Measurements from ENCODE around the gene GRM4. TPM values are rescaled to one million over a fixed set of nuclear protein-coding genes. Genes with fewer than 3 reads are reported as not detected.

The GRM4 gene
- total and polyA plus RNA-seq, 2 donors from 2014 or later: not detected

DNA sequence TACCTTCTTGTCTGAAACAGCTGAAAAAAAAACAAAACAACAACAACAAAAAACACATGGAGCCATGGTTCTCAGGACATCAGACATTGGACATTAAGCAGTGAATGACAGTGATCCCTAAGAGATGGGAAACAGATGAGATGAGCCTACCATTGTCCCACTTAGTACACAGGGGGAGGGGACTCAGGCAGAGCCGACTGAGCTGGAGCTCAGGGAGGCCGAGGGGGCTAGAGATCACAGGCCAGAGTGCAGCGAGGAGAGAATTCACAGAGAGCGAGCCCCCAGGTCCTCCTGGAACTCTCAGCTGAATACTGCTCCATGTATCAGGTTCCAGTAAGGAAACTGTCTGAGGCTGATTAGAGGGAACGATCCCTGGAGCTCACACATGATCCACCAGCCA lies 134.6 kb downstream of the GRM4 start:
- H3K27ac ChIP-seq (ENCODE audit: low read depth in 2 of 2, low read length in 2 of 2): no peak overlapping the region
- no peaks in the 10 kb centered on the region for H3K4me1 ChIP-seq (ENCODE audit: control insufficient read depth in 2 of 3, insufficient read depth in 2 of 3, low read depth in 1 of 3, low read length in 3 of 3)
- DNase-seq (peak in 2 of 5 donors; percentile 6 to 23), FAIRE-seq (no peak)
- H3K9me3 ChIP-seq (ENCODE audit: control insufficient read depth in 2 of 3, insufficient read depth in 1 of 3, low read length in 3 of 3): no peaks in the 10 kb centered on the region
- H3K36me3 ChIP-seq (ENCODE audit: control insufficient read depth in 2 of 3, insufficient read depth in 3 of 3, low read length in 3 of 3): no peaks in the 10 kb centered on the region
- H3K4me3 ChIP-seq (ENCODE audit: low read length in 3 of 3): no peak overlapping the region
- intact Hi-C loops (cut with DNase I): no loop called here
- H3K27me3 ChIP-seq (ENCODE audit: control insufficient read depth, insufficient read depth, low read length): no peaks in the 10 kb centered on the region
- no peak overlapping the region for H3K9ac ChIP-seq (ENCODE audit: low read length in 3 of 3)
- TF ChIP-seq CTCF (IDR thresholded peaks at IDR 0.05; ENCODE audit: borderline replicate concordance, extremely low read depth, insufficient read depth): no peak

DNA sequence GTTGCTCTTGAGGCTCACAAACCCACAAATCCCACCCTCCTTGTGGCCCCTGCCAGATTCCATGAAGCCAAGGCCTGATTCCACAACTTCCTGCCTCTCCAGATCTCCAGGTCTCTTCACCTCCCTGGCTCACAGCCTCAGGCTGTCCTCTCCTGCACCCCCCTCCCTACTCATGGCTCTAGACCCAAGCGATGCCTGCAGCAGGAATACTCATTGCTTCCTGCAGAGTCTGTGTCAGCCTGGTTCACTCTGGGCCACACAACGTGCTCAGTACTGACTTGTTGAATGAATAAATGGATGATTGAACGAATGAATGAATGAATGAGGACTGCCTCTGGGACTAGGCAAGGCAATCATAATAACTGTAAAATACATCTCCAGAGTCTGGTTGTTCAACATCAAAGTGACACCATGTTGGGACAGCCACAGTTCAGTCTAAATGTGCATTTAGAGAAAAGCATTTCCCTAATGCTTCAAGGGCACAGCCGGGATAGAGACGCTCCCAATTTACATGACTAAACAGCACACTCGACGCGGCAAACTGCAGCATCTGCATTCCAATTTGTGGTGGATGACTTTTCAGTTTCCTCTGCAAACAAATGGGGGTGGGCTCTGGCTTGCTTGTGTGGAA lies 139.9 kb downstream of the GRM4 start:
- intact Hi-C loops (cut with DNase I): no loop called here
- no peak for TF ChIP-seq CTCF (IDR thresholded peaks at IDR 0.05; ENCODE audit: borderline replicate concordance, extremely low read depth, insufficient read depth)
- H3K4me1 ChIP-seq (ENCODE audit: control insufficient read depth in 2 of 3, insufficient read depth in 2 of 3, low read depth in 1 of 3, low read length in 3 of 3): no peaks in the 10 kb centered on the region
- no peaks in the 10 kb centered on the region for H3K27me3 ChIP-seq (ENCODE audit: control insufficient read depth, insufficient read depth, low read length)
- H3K9me3 ChIP-seq (ENCODE audit: control insufficient read depth in 2 of 3, insufficient read depth in 1 of 3, low read length in 3 of 3): no peaks in the 10 kb centered on the region
- DNase-seq (peak in 1 of 5 donors; percentile 12), FAIRE-seq (no peak)
- H3K27ac ChIP-seq (ENCODE audit: low read depth in 2 of 2, low read length in 2 of 2): no peak overlapping the region
- H3K9ac ChIP-seq (ENCODE audit: low read length in 3 of 3): no peak overlapping the region
- no peaks in the 10 kb centered on the region for H3K36me3 ChIP-seq (ENCODE audit: control insufficient read depth in 2 of 3, insufficient read depth in 3 of 3, low read length in 3 of 3)
- H3K4me3 ChIP-seq (ENCODE audit: low read length in 3 of 3): no peak overlapping the region

- FAIRE-seq (no peak), DNase-seq (no peak)
- no peak for TF ChIP-seq CTCF (IDR thresholded peaks at IDR 0.05; ENCODE audit: borderline replicate concordance, extremely low read depth, insufficient read depth)
- Histone ChIP-seq H3K36me3 (ENCODE audit: control insufficient read depth in 2 of 3, insufficient read depth in 3 of 3, low read length in 3 of 3) (no peaks in the 10 kb centered on the region), H3K9me3 (ENCODE audit: control insufficient read depth in 2 of 3, insufficient read depth in 1 of 3, low read length in 3 of 3) (no peaks in the 10 kb centered on the region), H3K9ac (ENCODE audit: low read length in 3 of 3) (no peak overlapping the region), H3K4me3 (ENCODE audit: low read length in 3 of 3) (no peak overlapping the region), H3K27me3 (ENCODE audit: control insufficient read depth, insufficient read depth, low read length) (no peaks in the 10 kb centered on the region), H3K27ac (ENCODE audit: low read depth in 2 of 2, low read length in 2 of 2) (no peak overlapping the region), H3K4me1 (ENCODE audit: control insufficient read depth in 2 of 3, insufficient read depth in 2 of 3, low read depth in 1 of 3, low read length in 3 of 3) (no peaks in the 10 kb centered on the region)
- intact Hi-C loops (cut with DNase I): no loop called here
Observed at GRCh38 chr6:34004706-34005105, 141.2 kb downstream of the GRM4 start.

- no peak for TF ChIP-seq CTCF (IDR thresholded peaks at IDR 0.05; ENCODE audit: borderline replicate concordance, extremely low read depth, insufficient read depth)
- FAIRE-seq: no peak
Observed at GRCh38 chr6:34003962-34004361, 141.9 kb downstream of the GRM4 start.

More at GRCh38 chr6:34003962-34004361, 141.9 kb downstream of the GRM4 start:
- no peak for DNase-seq
- no peaks in the 10 kb centered on the region for H3K9me3 ChIP-seq (ENCODE audit: control insufficient read depth in 2 of 3, insufficient read depth in 1 of 3, low read length in 3 of 3)
- intact Hi-C loops (cut with DNase I): no loop called here
- no peak overlapping the region for H3K4me3 ChIP-seq (ENCODE audit: low read length in 3 of 3)
- H3K27me3 ChIP-seq (ENCODE audit: control insufficient read depth, insufficient read depth, low read length): no peaks in the 10 kb centered on the region
- no peak overlapping the region for H3K9ac ChIP-seq (ENCODE audit: low read length in 3 of 3)
- H3K36me3 ChIP-seq (ENCODE audit: control insufficient read depth in 2 of 3, insufficient read depth in 3 of 3, low read length in 3 of 3): no peaks in the 10 kb centered on the region
- H3K27ac ChIP-seq (ENCODE audit: low read depth in 2 of 2, low read length in 2 of 2): no peak overlapping the region
- no peaks in the 10 kb centered on the region for H3K4me1 ChIP-seq (ENCODE audit: control insufficient read depth in 2 of 3, insufficient read depth in 2 of 3, low read depth in 1 of 3, low read length in 3 of 3)
